ENCODE results near the gene SNF8. TPM values are rescaled to one million over a fixed set of nuclear protein-coding genes. Genes with fewer than 3 reads are reported as not detected.

SNF8 gene
- 100 to 1,000 TPM in 1 of 2 donors, 10 to 100 TPM in 1; 71.2 to 111 TPM for total RNA-seq

GRCh38 chr17:48944515-48945260 is at the start of gene SNF8:
SNF8 (minus strand) TSS chr17:48944842; CDS start chr17:48944734, 108 bp downstream.
- WGBS: 9% methylated on average over 26 of the region's 55 CpGs
- intact Hi-C loops (cut with DNase I): no loop called here
- TF ChIP-seq POLR2AphosphoS5 (IDR thresholded peaks at IDR 0.05): peak; percentile 94
- TF ChIP-seq CTCF (IDR thresholded peaks at IDR 0.05): peak in 1 of 4 experiments; percentile 21
- peak; percentile 58 for TF ChIP-seq POLR2A (IDR thresholded peaks at IDR 0.05)
- Histone ChIP-seq H3K4me1 (replicated peaks) (no peaks in the 10 kb centered on the region), H3K9me3 (no peaks in the 10 kb centered on the region), H3K36me3 (no peaks in the 10 kb centered on the region), H3K27ac (peak within 1 kb of the TSS; percentile 64 to 68), H3K4me3 (peak within 1 kb of the TSS; percentile 72 to 89), H3K27me3 (replicated peaks; ENCODE audit: insufficient read depth) (peaks cover 2% of the 10 kb centered on the region)
- DNase-seq (ENCODE audit: low spot score): peak; percentile 84

GRCh38 chr17:48993951-48994350 is 49.3 kb upstream of the SNF8 start:
- peaks cover 66% of the 10 kb centered on the region for H3K27me3 ChIP-seq (replicated peaks; ENCODE audit: insufficient read depth)
- no peak overlapping the region for H3K4me3 ChIP-seq
- H3K36me3 ChIP-seq: no peaks in the 10 kb centered on the region
- no peak overlapping the region for H3K27ac ChIP-seq
- no peak for TF ChIP-seq CTCF (IDR thresholded peaks at IDR 0.05)
- no peak for TF ChIP-seq POLR2AphosphoS5 (IDR thresholded peaks at IDR 0.05)
- TF ChIP-seq POLR2A (IDR thresholded peaks at IDR 0.05): no peak
- no peak for DNase-seq (ENCODE audit: low spot score)
- no peaks in the 10 kb centered on the region for H3K4me1 ChIP-seq (replicated peaks)
- H3K9me3 ChIP-seq: no peaks in the 10 kb centered on the region
- intact Hi-C loops (cut with DNase I): no loop called here

- Histone ChIP-seq H3K4me1 (replicated peaks) (no peaks in the 10 kb centered on the region), H3K9me3 (no peaks in the 10 kb centered on the region), H3K4me3 (no peak overlapping the region), H3K36me3 (no peaks in the 10 kb centered on the region), H3K27ac (no peak overlapping the region), H3K27me3 (replicated peaks; ENCODE audit: insufficient read depth) (peaks cover 60% of the 10 kb centered on the region)
- DNase-seq (ENCODE audit: low spot score): no peak
- no peak for TF ChIP-seq CTCF (IDR thresholded peaks at IDR 0.05)
- no peak for TF ChIP-seq POLR2A (IDR thresholded peaks at IDR 0.05)
- TF ChIP-seq POLR2AphosphoS5 (IDR thresholded peaks at IDR 0.05): no peak
- intact Hi-C loops (cut with DNase I): no loop called here
Measured at GRCh38 chr17:48993305-48993704, 48.7 kb upstream of the SNF8 start.

GRCh38 chr17:48992444-48992843 is 47.8 kb upstream of the SNF8 start:
- no peak overlapping the region for H3K4me3 ChIP-seq
- no peak for DNase-seq (ENCODE audit: low spot score)
- intact Hi-C loops (cut with DNase I): no loop called here
- H3K4me1 ChIP-seq (replicated peaks): no peaks in the 10 kb centered on the region
- H3K36me3 ChIP-seq: no peaks in the 10 kb centered on the region
- no peaks in the 10 kb centered on the region for H3K9me3 ChIP-seq
- no peak overlapping the region for H3K27ac ChIP-seq
- 42% methylated on average over 2 of the region's 2 CpGs for WGBS
- H3K27me3 ChIP-seq (replicated peaks; ENCODE audit: insufficient read depth): peaks cover 51% of the 10 kb centered on the region
- TF ChIP-seq POLR2AphosphoS5 (IDR thresholded peaks at IDR 0.05): no peak
- no peak for TF ChIP-seq CTCF (IDR thresholded peaks at IDR 0.05)
- no peak for TF ChIP-seq POLR2A (IDR thresholded peaks at IDR 0.05)

GRCh38 chr17:48990882-48991357 is 46.3 kb upstream of the SNF8 start:
- H3K36me3 ChIP-seq: no peaks in the 10 kb centered on the region
- 27% methylated on average over 2 of the region's 2 CpGs for WGBS
- H3K4me1 ChIP-seq (replicated peaks): no peaks in the 10 kb centered on the region
- H3K27ac ChIP-seq: no peak overlapping the region
- H3K9me3 ChIP-seq: no peaks in the 10 kb centered on the region
- intact Hi-C loops (cut with DNase I): no loop called here
- peaks cover 37% of the 10 kb centered on the region for H3K27me3 ChIP-seq (replicated peaks; ENCODE audit: insufficient read depth)
- no peak for TF ChIP-seq POLR2A (IDR thresholded peaks at IDR 0.05)
- TF ChIP-seq CTCF (IDR thresholded peaks at IDR 0.05): no peak
- no peak for TF ChIP-seq POLR2AphosphoS5 (IDR thresholded peaks at IDR 0.05)
- no peak overlapping the region for H3K4me3 ChIP-seq
- no peak for DNase-seq (ENCODE audit: low spot score)
